Kasumi-1 (cell line): ENCODE data around the gene SIGLEC1.

ENCODE experiments used
- DNase-seq, 2 experiments: peaks; one replicate each; lab custom pipeline; 2025; lab: John Stamatoyannopoulos, UW

Gene SIGLEC1

DNA sequence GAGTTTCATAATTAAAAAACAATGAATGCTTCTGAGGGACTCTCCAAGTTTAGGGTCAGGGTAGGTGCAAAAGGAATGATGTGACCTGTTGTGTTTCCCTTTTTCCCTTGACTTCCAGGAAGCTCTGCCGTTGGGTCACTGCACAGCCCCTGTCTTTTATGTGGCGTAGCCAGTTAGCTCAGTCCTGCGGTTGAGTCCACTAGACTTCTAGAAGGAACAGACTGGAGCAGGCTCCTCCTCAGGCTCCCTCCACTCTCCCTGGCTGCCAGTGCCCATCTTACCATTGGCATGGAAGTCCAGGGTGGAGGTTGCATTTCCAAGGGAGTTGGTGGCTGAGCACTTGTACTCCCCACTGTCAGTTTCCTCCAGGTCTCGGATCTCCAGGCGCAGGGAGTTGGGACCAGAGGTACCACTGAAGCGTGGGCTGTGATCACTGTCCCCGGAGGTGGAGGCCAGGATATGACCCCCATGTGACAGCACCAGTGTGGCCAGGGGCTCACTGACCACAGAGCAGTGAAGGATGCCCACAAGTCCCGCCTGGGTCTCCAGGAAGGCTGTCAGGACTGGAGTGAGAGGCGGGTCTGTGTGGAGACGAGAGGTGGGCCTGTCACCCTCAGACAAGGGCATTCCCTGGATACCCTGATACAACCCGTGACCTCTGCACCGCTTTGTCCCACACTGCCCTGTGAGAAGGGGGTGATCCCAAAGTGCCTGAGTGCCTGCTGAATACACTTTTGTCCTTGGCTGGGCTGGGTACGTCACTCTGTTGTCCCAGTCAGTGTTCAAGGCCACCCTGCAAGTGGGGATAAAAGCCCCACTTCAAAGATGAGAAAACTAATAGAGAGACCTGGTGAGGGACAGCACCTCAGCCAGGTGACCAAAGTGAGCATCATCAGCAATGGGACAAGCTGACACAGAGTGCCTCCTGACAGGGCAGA lies 11.1 kb downstream of the SIGLEC1 start:
- DNase-seq: no peak

DNA sequence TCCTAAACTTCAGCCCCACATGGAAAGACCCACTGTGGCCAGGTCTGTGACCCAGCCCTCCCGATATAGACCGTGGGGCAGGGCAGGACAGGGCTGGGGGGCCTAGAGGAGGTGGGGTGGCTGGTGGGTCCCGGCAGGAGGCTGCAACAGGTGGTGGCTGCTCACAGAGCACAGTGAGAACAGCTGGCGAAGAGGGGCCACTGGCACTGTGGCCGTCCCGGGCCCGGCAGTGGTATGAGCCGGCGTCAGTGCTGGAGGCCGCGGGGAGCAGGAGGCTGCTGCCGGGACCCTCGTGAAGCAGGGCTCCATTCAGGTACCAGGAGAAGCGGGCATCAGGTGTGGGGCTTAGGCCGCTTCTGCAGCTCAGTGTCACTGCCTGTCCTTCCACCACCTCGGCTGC lies 13.4 kb downstream of the SIGLEC1 start:
- DNase-seq: no peak

- DNase-seq: no peak
These were observed 13.8 kb downstream of the SIGLEC1 start for GRCh38 chr20:3698591-3699001.

GRCh38 chr20:3697588-3698305 lies 14.7 kb downstream of the SIGLEC1 start:
- DNase-seq: no peak

GRCh38 chr20:3696745-3697587 lies 15.4 kb downstream of the SIGLEC1 start:
- no peak for DNase-seq

DNA sequence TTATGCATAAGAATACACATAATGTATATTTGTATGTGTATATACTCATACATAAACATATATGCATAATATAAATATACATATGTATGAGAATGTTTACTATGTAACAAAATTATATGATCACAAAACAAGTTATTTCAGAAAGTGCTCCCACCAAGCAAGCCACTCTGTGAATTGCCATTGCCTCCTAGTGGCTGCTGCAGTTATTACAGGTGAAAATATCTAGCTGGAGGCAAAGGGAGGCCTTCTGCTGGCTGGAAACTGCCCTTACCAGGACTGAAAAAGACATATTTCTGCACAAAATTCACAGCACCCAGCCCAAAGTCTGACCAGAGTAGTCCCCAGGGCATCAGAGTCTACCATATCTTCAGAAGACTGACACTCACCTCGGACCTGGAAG lies 16.2 kb downstream of the SIGLEC1 start:
- DNase-seq: peak; percentile 18 to 30

DNA sequence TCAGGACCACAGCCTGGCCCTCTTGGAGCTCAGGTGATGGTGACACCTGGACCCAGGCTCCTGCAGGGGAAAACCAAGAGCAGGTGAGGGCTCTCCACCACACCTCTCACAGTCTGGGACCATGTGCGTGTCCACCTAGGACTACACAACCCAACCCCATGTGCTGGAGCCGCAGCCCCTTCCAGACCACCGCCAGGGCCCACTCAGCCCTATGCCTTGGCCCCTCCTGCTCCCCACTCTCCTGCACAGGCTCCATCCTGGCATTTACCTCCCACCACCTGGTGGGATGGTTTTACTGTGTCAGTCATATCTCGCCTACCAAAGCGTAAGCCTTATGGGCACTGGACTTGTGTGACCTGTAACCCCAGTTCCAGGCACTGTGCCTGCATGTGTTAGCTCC lies 17.5 kb downstream of the SIGLEC1 start:
- no peak for DNase-seq

DNA sequence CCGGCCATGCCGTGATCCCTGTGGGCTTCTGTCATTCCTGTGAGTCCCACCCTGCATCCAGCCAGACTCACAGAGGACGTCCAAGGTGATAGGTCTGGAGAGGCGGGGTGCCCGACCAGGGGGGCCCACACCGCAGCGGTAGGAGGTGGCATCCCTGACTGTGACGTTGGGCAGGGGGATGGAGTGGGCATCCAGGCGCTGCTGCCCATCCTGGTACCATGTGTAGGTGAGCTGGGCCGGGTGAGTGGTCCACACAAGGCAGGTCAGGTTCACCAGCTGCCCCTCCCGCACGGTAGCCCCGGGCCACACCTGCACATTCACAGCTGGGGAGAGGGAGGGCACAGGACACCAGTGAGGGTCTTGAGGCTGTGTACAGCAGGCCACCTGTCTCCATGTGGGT lies 19.0 kb downstream of the SIGLEC1 start:
- DNase-seq: no peak

DNA sequence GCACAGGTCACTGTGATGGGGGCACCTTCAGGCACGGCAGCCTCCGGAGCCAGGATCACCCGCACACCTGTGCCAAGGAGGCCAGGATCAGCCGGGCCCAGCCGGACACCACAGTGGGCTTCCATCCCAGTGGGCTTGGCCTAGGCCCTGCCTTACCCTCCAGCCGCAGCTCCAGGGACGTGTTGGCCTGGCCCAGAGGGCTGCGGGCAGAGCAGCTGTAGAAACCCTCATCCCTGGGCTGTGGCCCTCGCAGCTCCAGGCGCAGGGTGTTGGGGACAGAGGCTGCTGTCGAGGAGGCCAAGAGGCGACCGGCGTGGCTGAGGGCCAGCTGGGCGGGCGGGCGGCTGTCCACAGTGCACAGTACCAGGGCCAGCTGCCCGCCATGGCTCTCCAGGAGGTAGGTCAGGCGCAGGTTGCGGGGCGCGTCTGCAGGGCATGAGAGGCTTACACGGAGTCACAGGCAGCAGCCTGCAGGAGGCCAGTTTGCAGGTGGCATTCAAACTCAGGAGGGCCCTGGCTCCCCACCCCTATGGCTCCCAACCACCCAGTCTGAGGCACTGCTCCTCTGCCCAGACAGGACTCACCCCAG lies 19.6 kb downstream of the SIGLEC1 start:
- DNase-seq: no peak

DNA sequence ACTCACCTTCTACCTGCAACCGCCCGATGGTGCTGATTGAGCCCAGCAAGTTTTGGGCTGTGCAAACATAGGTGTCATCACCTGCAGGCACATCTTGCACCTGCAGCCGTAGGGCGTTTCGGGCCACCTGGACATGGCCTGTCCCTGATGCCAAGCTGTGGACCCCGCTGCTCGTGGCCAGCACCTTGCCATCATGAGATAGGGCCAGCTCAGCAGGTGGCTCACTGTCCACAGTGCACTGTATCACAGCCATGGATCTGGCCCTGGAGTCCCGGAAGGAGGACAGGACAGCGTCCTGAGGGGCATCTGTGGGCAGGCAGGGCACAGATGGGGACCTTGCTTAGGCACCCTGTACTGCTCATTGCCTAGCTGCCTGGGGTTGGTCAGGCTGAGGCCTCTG lies 20.5 kb downstream of the SIGLEC1 start:
- DNase-seq: no peak

DNA sequence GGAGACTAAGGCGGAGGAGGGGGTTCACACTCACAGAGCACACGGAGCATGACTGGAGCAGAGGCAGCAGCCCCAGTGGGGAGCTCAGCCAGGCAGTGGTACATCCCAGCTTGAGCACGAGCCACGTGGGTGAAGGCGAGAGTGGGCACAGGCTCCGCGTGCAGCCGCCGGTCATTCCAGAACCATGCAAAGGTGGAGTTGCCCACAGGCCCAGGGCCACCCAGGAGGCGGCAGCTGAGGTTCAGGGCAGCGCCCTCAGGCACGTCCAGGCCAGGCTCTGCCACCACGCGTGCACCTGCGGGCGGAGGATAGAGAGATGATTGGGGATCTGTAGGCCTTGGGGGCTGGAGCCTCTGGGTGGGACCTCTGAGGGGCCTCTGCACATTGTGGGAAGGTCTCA lies 21.1 kb downstream of the SIGLEC1 start:
- DNase-seq: no peak

DNA sequence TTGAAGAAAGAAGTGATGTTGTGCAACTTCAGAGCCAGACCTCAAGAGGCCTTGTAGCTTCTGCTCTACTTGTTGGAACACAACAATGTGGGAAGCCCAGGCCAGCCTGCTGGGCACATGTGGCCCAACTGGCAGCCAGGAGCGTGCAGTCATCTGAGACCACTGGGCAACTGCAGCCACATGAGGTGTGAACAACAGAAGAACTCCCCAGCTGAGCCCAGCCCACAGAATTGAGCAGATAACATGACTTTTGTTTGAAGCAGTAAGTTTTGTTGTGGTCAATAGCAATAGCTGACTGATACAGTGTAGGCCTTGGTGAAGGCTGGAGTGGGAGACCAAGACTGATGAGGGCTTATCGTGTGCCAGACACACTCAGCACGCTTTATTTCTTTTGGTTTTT lies 22.0 kb downstream of the SIGLEC1 start:
- no peak for DNase-seq

DNA sequence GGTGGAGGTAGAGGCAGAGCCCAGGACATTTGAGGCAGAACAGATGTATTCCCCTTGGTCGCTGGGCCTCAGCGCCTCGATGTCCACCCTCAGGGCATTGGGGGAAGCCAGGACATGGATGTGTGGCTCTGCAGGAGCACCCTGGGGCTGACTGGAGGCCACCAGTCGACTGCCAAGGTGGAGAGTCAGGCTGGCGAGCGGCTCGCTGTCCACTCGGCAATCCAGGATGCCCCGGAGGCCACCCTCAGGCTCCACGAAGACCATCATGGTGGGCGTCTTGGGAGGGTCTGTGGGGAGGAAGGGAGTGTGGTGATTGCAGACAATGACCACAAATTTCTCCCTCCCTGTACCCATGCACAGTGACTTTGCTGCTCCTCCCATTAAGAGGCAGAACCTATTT lies 22.4 kb downstream of the SIGLEC1 start:
- no peak for DNase-seq

DNA sequence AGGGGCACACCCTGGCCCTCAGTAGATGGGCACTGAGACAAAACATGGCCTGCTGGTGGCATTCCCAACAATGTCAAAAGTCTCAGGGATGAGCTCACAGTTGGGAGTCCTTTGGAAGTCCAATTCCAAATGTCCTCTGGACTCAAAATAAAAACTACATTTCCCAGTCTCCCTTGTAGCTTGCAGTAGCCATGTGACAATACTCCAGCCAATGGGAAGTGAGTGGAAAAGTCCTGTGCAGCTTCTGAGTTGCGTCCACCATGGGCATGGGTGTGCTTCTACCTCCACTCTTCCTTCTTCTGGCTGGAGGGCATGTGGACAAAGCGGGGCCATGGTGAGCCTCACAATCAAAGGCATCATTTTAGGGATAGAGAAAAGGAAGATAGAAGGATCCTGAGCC lies 24.7 kb downstream of the SIGLEC1 start:
- no peak for DNase-seq

DNA sequence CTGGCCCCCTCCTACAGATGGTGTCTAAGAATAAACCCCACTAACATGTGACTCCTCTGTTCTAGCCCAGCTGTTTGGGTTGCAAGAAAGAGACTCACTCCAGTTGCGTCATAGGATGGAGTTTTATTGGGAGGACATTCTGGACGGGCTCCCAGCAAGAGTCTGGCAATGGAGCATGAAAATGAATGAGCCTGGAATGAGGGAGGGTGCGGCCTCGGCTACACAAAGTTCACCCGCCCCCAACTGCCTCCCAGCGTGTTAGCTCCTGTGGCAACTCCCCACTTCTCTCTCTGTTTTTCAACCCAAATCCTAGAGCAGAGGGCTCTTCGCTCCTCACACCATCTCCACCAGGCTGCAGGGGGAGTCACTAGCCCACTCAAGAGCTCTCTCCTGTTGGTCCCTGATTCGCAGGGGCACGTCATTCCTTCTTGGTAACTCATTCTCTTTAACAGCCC lies 25.5 kb downstream of the SIGLEC1 start:
- no peak for DNase-seq

- no peak for DNase-seq
These were observed 26.0 kb downstream of the SIGLEC1 start for GRCh38 chr20:3686421-3686820.

DNA sequence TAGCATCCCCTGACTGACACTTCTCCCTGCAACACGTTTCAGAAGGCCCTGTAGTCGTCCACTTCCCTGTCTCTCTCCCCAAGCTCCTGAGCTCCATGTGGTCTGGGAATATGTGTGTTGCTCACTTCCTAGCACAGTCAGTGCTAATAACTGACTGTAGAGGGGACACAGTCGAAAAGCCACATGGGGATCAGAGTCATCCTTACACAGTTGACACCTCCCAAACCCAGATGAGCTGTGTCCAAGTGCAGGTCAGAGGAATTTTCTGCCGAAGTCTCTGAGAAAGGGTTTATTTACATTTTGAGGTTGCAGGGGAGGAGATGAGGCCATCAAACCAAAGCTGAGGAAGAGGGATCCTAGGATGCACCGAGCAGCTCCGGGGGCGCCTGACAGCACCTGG lies 27.1 kb downstream of the SIGLEC1 start:
- DNase-seq: no peak

- no peak for DNase-seq
These were observed 30.2 kb downstream of the SIGLEC1 start, which contains the start of gene ADAM33 for GRCh38 chr20:3681931-3682781. Gene ADAM33 (minus strand): TSS chr20:3682010. CDS start chr20:3682004, 6 bp downstream.

GRCh38 chr20:3681352-3681930 lies 31.0 kb downstream of the SIGLEC1 start:
- no peak for DNase-seq

GRCh38 chr20:3680701-3681351 lies 31.6 kb downstream of the SIGLEC1 start:
- DNase-seq: no peak
